Femur (tissue), 1 donor: ENCODE measurements around the gene PEX5.
"Not testable (repeated sequence)": the region's sequence is repeated elsewhere in the genome, so short reads cannot be mapped to it uniquely, and the experiment has no call there.

Experiments used
- DNase-seq: peaks from one replicate; pipeline ENCODE4 v3.0.0-alpha.2; 2017

PEX5 gene

DNA sequence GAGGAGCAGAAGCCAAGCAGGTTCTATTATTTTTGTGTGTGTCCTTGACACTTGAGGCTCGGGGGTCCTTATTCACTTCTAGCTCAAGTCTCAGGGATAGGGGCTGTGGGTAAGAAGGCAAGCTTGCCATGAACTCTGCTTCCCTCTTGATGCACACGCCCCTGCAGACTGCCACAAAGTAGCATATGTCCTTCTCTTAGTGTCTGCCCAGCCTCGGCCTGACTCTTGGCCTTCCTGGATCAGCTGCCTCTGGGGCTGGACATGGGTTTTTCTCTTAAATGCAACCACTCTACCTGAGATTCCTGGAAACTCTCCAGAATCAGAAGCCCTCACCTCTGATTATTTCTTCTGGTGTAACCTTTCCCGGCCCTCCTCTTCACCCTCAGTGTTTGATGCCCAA lies 28.2 kb upstream of the PEX5 start:
- DNase-seq: no peak

DNA sequence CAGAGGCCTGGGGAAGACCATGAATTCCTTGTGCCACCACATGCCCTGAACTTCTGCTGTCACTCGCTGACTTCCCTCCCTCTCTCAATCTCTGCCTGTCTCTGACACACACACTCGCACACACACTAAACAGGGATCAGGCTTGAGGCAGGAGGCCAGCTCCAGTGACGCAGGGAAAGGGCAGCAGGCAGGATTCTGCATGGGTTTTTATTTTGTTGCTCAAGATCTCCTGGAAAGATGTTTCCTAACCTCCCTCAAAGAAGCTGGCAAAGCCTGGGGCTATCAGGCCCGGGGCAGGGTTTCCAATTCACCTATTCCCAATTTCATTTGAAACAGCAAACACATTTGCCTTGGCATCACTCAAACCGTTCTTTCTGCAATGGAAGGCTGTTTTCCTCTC lies 27.7 kb upstream of the PEX5 start:
- no peak for DNase-seq

DNA sequence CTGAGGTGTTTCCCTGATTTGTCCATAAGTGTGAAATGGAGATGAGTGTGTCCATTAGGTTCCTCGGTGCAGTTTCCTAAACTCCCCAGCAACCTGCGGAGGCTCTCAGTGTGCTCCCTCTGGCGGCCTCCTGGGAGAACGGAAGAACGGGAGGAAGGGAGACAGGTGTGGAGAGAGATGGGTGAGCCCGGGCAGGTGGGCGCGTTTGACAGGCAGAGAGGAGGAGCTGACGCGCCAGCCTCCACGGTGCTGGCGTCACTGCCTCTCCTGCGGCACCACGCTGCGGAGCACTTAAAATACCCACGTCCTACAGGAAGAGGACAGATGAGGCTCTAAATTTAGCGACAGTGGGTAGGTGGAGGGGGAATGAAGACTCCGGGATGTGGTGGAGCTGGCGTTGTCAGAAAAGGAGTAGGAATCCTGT lies 26.8 kb upstream of the PEX5 start:
- no peak for DNase-seq

DNA sequence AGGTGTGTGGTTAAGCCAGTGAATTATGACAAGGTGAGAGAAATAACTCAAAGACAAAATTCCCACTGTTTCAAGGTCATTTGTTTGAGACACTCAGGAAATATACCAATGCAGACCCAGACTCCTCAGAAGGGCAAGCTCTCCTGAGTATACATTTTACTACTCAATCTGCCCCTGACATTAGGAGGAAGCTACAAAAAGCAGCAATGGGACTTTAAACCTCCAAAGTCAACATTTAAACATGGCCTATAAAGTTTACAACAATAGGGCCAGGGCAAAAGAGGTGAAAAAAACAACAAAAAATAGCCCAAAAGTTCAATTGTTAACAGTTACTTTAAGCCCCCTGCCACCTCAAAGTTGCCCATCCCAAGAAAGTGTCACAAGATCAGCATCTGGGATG lies 19.5 kb upstream of the PEX5 start:
- no peak for DNase-seq

DNA sequence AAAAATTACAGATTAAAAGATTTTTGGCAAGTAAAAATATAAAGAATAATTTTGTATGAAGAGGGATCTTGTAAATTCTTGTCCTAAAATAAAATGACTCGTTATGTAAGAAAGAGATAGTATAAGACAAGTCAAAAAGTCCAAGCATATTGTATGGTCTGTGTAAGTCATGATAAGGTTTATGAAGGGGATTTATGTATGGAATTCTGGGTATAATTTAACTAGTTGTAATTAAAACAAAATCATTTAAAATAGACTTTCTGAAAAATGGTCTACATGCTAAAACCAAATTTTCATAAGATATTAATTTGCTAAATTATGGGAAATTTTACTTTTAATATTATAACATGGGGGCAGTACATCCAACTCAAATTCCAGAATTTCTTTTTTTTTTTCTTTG lies 17.6 kb upstream of the PEX5 start:
- DNase-seq: no peak

DNA sequence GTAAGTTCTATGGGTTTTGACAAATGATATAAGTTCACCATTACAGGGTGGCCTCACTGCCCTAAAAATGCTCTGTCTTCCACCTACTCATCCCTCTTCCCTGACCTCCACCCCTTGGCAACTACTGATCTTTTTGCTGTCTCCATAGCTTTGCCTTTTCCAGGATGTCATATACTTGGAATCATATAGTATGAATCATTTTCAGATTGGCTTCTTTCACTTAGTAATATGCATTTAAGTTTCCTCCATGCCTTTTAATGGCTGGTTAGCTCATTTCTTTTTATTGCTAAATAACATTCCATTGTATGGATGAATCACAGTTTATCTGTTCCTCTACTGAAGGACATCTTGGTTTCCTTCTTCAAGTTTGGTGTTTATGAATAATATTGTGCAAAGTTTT lies 14.0 kb upstream of the PEX5 start:
- no peak for DNase-seq

DNA sequence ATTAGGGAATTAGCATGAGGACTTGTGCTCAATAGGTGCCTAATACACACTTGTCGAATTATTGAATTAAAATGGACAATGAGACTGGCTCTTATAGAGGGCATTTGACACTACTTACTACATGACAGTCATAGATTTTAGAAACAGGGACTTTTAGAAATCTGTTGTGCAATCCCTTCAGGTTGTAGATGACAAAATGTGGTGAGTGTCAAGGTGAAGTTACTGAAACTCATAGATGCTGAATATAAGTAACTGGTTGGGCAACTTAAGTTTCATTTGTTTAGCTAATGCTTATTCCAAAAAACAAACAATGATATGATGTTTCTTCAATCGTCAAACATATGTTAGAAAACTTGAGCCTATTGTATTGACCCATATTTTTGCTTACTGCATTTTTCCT lies 12.9 kb upstream of the PEX5 start:
- DNase-seq: no peak

DNA sequence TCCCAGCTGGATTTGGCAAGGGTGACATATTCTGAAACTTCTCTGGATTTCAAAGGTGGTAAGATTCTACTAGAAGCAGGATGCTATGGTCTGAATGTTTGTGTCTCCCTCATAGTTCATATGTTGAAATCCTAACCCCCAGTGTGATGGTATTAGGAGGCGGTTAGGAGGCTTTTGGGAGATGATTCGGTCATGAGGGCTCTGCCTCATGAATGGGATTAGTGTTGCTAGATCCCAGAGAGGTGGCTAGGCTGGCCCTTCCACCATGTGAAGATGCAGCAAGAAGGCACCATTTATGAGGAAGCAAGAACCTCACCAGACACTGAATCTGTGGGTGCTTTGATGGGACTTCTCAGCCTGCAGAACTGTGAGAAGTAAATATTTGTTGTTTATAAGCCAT lies 11.0 kb upstream of the PEX5 start:
- DNase-seq: no peak

DNA sequence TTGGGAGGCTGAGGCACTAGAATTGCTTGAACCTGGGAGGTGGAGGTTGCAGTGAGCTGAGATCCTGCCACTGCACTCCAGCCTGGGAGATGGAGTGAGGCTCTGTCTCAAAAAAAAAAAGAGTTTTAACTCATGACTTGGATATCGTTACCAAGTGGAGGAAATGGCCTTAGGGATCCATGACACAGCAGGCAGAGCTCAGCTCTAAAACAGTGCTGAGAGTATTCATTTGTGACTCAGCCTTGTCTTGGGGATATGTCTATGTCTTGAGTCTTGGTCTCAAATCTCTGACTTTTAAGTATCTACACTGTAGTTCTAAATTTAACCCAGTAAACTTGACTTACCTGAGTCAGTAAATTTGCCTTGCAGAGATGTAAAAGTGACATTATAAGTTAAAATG lies 8.8 kb upstream of the PEX5 start:
- no peak for DNase-seq

DNA sequence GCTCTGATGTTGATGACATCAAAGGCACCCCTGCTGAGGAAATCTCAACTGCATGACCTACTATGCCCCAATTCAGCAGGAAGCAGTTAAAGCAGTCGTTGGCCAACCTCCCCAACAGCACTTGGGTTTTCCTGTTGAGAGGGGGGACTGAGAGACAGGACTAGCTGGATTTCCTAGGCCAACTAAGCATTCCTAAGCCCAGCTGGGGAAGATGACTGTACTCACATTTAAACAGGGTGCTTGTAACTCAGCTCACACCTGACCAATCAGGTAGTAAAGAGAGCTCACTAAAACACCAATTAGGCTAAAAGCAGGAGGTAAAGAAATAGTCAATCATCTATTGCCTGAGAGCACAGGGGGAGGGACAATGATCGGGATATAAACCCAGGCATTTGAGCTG lies 3.4 kb upstream of the PEX5 start:
- DNase-seq: not testable (repeated sequence)

DNA sequence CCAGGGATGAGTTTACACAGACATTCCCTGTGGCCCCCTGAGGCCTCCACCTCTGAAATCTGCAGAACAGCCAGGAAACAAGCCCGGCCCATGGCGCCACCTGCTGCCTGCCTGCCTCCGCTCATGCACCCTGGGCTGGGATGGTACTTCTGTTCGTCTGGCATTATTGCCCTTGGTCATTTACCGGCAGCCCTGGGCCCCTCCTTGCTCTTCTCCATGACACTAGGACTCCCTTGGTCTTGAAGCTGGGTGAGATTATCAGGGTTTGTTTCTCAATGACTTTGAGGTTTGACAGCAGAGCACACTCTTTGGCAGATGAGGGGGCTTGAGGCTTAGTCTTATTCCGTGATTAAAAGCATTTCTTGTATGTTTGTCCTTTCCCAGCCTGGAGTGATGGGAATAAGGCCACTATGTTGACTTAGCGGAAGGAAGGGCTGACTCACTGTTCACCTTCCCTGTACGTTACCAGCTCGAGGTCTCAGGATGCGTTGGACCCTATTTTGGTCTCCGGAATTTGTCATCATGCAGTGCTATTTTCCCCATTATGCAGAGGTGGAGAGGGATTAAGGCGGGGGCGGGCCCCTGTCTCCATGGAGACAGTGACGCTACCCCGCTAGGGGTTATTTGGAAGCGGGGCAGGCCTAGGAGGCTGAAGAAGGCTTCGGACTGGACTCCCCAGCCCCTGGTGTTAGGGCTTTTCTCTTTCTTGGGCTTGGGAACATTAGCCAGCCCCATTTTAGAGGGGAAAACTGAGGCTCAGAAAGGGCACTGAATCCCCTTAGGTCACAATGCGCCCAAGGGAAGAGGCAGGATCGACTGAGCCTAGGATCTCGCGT lies 706 bp upstream of the PEX5 start:
- peak; percentile 67 for DNase-seq

DNA sequence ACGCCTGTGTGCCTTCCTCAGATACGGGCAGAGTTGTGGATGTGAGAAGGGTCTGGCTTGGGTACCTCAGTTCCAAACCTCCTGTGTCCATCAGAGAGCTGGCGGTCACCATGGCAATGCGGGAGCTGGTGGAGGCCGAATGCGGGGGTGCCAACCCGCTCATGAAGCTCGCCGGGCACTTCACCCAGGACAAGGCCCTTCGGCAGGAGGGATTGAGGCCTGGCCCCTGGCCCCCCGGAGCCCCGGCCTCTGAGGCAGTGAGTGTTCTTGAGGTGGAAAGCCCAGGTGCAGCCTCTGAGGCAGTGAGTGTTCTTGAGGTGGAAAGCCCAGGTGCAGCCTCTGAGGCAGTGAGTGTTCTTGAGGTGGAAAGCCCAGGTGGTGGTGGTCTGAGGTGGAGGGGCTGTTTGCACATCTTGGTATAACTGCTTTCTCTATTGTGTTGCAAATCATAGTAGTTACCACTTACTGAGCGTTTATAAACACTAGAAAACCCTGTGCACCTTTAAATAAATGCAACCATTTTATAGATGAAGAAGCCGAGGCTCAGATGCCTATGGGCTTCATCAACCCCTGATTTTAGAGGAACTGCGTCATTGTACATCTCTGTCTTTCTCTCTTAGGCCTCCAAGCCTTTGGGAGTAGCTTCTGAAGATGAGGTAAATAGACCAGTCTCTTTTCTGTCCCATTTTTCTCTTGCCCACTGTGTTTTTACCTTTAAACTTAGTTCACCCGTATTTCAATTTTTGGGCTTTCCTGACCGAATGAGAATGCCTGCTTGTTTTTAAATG lies 976 bp downstream of the PEX5 start:
- peak; percentile 43 for DNase-seq

DNA sequence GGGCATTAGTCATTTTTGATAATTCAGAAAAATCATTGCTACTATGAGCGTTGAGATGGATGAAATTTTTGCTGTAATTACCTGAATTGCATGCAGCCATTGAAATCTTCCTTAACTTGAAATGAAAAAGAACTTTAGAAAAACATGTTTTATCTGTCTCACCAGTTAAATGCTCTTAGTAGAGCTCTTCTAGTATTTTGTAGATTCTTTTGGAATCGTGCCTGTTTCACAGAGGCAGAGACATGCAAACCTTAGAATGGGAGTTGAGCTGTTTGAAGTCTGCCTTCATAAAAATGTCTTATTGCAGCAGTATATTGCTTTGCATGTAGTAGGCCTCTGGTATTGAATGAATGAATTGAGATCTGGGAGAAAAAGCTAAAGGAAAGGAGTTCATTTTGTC lies 4.2 kb downstream of the PEX5 start:
- DNase-seq: no peak

DNA sequence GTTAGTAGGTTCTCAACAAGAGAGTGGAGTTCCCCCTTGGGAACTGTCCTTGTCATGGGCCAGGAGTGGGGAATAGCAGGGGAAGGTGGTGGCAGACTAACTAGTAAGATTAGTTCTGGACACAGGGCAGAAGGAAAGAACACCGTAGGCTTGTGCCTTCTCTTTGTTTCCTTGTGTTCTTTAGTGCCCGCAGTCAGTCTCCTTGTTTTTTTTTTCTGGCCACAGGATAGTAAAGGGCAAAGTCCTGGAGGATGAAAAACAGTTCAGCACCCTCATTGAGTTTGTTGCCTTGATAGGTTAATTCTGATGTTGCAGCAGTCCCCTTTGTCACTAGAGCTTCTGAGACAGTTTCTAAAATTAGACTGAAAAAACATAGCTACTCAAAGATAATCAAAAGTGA lies 8.4 kb downstream of the PEX5 start:
- DNase-seq: no peak

DNA sequence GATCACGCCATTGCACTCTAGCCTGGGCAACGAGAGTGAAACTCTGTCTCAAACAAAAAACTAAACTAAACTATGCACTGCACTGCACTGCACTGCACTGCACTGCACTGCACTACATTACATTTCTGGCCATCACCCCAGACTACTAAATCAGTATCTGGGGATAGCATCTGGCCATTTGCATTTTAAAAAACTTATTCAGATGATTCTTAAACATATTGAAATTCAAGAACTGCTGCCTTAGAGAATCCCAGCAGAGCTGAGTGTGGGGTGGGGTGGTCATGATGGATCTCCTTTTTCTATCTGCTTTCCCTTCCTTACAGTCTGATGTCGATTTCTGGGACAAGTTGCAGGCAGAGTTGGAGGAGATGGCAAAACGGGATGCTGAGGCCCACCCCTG lies 13.6 kb downstream of the PEX5 start:
- no peak for DNase-seq

DNA sequence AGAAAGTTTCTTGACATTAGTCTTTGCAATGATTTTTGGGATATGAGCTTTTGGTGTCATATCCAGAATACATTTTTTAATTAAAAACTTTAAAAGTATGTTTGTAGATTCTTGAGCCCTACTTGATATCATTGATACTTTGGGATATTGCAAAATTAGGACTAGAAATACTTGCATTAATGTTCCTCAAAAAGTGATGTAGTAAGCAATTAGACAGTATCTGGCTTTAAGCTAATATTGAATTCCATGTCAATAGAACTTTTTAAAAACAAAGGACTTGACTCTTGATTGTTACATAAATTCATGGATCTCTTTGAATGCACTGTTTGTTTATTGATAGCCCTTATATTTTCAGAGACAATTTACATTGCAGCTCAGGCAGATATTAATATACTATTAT lies 15.6 kb downstream of the PEX5 start:
- no peak for DNase-seq

DNA sequence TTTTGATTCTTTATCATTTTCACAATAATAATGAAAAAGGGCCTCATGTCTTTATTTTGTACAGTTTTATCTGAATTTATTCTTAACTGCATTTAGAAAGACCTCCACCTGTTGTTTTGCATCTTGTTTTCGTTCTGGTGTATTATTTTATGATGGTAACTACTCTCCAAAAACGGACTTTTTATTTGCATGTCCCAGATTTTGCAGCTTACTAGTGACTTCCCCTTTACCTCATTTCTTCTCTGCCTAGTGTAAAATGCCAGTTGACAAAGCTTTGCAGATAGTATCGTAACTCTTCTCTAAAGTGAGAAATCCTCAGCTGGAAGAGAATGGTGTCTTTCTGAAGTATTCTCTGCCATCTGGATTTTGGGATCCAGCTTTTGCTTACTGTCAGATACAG lies 17.2 kb downstream of the PEX5 start:
- DNase-seq: no peak

DNA sequence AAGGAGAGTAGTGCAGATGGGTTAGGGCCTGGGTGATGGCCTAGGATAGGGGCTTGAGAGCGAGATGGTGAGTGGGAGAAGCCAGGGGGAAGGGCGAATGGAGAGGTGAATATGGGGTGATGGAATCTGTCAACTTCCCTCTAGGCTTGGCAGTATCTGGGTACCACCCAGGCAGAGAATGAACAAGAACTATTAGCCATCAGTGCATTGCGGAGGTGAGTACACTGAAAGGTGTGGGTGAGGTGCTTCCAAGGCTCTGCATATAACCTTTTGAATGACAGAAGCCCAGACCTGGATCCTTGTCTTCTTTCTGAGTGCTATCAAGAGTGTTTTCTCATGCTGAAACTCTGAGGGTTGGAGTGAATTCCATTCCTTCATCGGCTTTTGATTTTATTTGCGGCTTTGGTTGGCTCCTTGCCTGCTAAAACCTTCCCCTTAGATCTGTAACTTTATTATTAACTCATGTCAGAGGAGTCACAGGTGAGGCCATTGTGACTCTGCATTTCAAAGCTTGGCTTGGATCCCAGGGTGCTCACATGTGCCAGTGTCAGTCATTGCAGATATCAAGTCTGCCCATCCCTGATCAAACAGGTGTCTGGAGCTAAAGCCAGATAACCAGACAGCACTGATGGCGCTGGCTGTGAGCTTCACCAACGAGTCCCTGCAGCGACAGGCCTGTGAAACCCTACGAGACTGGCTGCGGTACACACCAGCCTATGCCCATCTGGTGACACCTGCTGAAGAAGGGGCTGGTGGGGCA lies 18.6 kb downstream of the PEX5 start:
- peak; percentile 45 for DNase-seq

DNA sequence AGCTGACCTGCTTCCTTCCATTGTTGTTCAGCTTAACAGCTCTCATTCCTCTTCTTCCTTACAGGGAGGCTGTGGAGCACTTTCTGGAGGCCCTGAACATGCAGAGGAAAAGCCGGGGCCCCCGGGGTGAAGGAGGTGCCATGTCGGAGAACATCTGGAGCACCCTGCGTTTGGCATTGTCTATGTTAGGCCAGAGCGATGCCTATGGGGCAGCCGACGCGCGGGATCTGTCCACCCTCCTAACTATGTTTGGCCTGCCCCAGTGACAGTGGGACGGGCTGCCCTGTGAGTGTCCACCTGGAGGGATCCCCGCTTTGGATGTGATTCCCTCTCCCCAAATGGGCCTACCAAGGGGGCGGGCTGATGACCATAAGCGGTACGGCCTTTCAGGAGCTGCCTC lies 20.5 kb downstream of the PEX5 start:
- DNase-seq: no peak

DNA sequence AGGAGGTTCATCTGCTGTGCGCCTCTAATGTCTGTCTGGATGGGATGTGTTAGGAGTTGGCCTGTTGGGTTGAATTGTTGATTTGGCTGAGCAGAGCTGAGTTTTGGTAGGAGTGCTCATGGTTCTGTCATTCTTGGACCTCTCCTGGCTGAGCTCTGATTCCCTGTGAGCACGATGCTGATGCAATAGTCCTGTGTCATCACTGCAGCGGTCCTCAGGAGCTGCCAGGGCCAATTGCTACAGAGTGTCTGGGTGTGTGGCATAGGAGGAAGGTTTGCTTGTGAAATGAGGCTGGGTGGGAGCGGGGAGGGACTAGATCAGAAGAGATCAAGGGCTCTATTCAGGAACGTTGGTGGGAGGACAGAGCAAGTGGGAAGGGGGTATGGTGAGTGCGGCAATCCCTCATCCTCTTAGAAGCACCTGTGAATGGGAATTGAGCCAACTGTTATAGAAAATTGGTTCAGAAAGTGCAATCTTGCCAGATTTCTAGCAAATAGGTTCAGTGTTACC lies 21.2 kb downstream of the PEX5 start:
- DNase-seq: no peak

DNA sequence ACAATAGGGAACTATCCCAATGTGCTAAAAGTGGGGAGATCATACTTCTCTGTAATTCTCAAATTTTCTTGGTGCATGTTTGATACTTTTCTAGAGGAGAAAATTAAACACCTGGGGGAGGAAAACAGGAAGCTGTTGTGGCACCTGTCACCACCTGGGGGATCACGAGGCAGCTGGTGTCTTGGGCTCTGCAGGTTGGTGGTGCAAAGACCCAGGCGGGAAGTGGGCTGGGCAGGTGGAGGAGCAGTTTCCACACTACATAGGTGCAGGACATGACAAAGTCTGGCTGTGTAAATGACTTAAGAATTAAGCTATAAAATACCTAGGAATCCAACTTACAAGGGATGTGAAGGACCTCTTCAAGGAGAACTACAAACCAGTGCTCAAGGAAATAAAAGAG lies 23.2 kb downstream of the PEX5 start:
- no peak for DNase-seq

DNA sequence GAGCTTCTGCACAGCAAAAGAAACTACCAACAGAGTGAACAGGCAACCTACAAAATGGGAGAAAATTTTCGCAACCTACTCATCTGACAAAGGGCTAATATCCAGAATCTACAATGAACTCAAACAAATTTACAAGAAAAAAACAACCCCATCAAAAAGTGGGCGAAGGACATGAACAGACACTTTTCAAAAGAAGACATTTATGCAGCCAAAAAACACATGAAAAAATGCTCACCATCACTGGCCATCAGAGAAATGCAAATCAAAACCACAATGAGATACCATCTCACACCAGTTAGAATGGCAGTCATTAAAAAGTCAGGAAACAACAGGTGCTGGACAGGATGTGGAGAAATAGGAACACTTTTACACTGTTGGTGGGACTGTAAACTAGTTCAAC lies 24.3 kb downstream of the PEX5 start:
- DNase-seq: not testable (repeated sequence)

DNA sequence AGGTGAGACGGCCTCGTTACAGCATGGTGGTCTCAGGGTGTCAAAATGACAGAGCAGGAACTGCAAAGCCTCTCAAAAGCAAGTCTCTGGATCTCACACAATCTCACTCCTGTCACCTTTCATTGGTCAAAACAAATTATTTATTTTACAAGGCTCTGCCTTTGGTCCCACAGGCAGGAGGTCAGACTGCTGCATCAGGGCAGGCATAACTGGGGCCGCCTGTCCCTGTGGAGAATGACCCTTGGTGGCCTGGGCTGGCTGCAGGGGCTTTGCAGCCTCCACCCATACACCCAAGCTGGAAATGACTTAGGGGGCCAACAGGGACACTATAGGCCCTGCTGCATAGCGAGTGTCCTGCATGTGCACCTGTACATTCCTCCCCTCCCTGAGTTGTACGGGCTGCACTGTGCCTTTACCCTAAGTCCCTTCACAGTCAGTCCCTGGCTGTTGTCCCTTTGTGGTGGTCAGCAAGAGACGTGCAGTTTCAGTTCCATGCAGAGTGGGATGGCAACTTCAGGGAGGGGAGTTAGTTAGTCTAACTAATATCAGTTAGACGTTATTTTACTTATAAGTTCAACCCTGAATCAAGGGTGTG lies 28.1 kb downstream of the PEX5 start:
- no peak for DNase-seq
